ENCODE results near the gene TOMM70.

TOMM70 gene

GRCh38 chr3:100325827-100326226 lies 75.1 kb downstream of the TOMM70 start:
- DNase-seq (ENCODE audit: low read depth), result no peak

- no peak for DNase-seq (ENCODE audit: low read depth)
Observed at GRCh38 chr3:100324044-100324443, 76.8 kb downstream of the TOMM70 start.

GRCh38 chr3:100319951-100320350 lies 80.9 kb downstream of the TOMM70 start:
- DNase-seq (ENCODE audit: low read depth), result no peak

- DNase-seq (ENCODE audit: low read depth), result no peak
Observed at GRCh38 chr3:100317912-100318311, 83.0 kb downstream of the TOMM70 start.

GRCh38 chr3:100316641-100317069 lies 84.2 kb downstream of the TOMM70 start:
- no peak for DNase-seq (ENCODE audit: low read depth)
